Nephron (organoid): ENCODE results near the gene TRMT10A.
A peak's percentile ranks its signal among the peaks of the same experiment; 100 is the strongest.

ENCODE experiments used
- H3K27ac Mint-ChIP-seq, 3 experiments: 2 replicates each; pipeline ENCODE4 v1.8.0; 2020; ENCODE audit warnings: mixed read lengths in 3 of 3, mild to moderate bottlenecking in 2 of 3, moderate library complexity in 1 of 3
- H3K27me3 Mint-ChIP-seq: 2 replicates; pipeline ENCODE4 v1.8.0; 2021; ENCODE audit warnings: low read depth, mild to moderate bottlenecking, moderate library complexity, mixed read lengths
- H3K36me3 Mint-ChIP-seq: 2 replicates; pipeline ENCODE4 v1.8.0; 2020; ENCODE audit warnings: low read depth, mixed read lengths
- H3K4me1 Mint-ChIP-seq: 2 replicates; pipeline ENCODE4 v1.8.0; 2020; ENCODE audit warnings: mixed read lengths
- H3K4me3 Mint-ChIP-seq, 3 experiments: 2 replicates each; pipeline ENCODE4 v1.8.0; 2020; ENCODE audit warnings: mild to moderate bottlenecking in 3 of 3, mixed read lengths in 3 of 3, moderate library complexity in 2 of 3
- H3K9me3 Mint-ChIP-seq: 2 replicates; pipeline ENCODE4 v1.8.0; 2020; ENCODE audit warnings: mixed read lengths
- TF ChIP-seq, protein P1 (sequence below), 3 experiments: fragments of 200-600 bp; sonication (generic); IDR thresholded peaks; one replicate each; pipeline ENCODE4 v1.5.0; 2021; ENCODE audit warnings: antibody characterized with exemption in 3 of 3; ENCODE audit not compliant: unreplicated experiment in 3 of 3

TRMT10A gene

DNA sequence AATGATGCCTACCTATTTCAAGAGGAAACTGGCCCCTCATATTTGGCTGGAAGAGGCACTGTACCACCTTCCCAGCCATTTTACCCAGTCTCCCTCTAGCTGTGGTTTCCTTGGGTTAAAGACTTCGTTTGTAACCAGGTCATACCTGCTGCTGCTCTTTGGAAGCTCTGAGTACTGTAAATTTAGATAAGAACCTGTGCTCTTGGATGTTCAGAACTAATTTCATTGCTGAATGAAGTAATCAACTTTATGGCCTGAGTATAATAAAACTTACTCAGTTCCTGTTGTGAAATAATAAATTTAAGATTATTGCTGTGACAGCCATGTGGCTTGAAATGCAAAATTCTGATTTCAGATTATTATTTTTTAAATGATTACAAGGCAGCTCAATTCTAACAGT lies 23.0 kb upstream of the TRMT10A start:
- H3K27me3 Mint-ChIP-seq, result no peaks in the 10 kb centered on the region
- no peak overlapping the region for H3K27ac Mint-ChIP-seq
- H3K9me3 Mint-ChIP-seq, result no peaks in the 10 kb centered on the region
- peaks cover 9% of the 10 kb centered on the region for H3K4me1 Mint-ChIP-seq
- H3K36me3 Mint-ChIP-seq, result no peaks in the 10 kb centered on the region
- TF ChIP-seq, protein P1, sequence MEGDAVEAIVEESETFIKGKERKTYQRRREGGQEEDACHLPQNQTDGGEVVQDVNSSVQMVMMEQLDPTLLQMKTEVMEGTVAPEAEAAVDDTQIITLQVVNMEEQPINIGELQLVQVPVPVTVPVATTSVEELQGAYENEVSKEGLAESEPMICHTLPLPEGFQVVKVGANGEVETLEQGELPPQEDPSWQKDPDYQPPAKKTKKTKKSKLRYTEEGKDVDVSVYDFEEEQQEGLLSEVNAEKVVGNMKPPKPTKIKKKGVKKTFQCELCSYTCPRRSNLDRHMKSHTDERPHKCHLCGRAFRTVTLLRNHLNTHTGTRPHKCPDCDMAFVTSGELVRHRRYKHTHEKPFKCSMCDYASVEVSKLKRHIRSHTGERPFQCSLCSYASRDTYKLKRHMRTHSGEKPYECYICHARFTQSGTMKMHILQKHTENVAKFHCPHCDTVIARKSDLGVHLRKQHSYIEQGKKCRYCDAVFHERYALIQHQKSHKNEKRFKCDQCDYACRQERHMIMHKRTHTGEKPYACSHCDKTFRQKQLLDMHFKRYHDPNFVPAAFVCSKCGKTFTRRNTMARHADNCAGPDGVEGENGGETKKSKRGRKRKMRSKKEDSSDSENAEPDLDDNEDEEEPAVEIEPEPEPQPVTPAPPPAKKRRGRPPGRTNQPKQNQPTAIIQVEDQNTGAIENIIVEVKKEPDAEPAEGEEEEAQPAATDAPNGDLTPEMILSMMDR (IDR thresholded peaks at IDR 0.05; ENCODE audit: unreplicated experiment in 3 of 3), result no peak
- no peak overlapping the region for H3K4me3 Mint-ChIP-seq

DNA sequence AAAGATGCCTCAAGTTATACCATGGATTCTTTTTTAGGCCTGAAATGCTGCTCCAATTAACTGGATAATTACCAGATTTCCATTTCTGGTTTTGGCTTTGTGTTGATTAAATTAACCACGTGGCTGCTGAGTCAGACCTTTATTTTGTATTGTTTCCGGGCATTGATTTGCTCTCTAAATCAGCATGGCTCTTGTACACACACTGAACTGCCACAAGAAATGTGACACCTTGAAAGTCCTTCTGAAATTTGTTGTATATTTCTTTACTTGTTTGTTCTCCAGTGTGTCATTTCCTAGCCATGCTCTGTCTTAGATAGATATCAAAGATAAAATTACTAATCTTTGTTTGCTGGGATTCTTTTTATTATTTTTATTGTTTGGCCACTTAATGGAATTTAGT lies 22.5 kb upstream of the TRMT10A start:
- Mint-ChIP-seq H3K4me3 (no peak overlapping the region), H3K4me1 (peaks cover 9% of the 10 kb centered on the region), H3K27me3 (no peaks in the 10 kb centered on the region), H3K27ac (no peak overlapping the region), H3K36me3 (no peaks in the 10 kb centered on the region), H3K9me3 (no peaks in the 10 kb centered on the region)
- TF ChIP-seq, protein P1 (IDR thresholded peaks at IDR 0.05; ENCODE audit: unreplicated experiment in 3 of 3), result no peak

DNA sequence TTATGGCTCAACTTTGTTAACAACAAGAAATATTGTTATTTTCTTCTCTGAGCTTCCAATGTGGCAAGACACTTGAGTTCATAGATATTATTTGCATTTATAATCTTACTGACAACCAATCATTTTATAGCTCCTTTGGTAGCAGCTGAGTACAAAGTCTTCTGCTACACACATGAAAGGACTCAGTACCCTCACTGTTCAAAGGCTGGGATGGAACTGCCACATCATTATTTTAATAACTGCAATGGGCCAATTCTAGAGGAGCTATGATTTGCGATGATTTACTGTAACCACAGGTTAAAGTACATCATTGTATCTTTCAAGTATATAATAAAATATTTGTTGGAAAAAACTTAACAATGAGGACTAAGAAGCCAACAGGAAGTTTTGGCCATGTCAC lies 21.7 kb upstream of the TRMT10A start:
- Mint-ChIP-seq H3K27ac (no peak overlapping the region), H3K27me3 (no peaks in the 10 kb centered on the region), H3K4me1 (peaks cover 9% of the 10 kb centered on the region), H3K36me3 (no peaks in the 10 kb centered on the region), H3K9me3 (no peaks in the 10 kb centered on the region), H3K4me3 (no peak overlapping the region)
- TF ChIP-seq, protein P1 (IDR thresholded peaks at IDR 0.05; ENCODE audit: unreplicated experiment in 3 of 3), result no peak

DNA sequence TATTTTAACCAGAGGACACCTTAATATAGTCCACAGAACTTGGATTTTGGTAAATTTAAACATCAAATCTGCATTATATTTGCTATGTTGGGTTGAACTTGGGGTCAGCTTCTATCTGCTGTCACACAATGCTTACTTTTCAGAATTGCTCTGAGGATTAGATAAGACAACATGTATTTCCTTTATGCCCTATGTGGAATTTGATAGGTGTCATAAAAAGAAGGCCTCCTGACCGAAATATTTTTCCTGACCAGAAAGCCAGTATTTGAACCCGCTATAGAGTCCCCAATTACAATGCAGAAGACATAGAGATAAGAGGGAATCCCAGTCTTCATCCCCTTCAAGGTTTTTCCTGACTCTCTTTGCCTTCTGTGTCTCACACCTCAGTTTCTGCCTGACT lies 14.9 kb upstream of the TRMT10A start:
- Mint-ChIP-seq H3K27me3 (peaks cover 5% of the 10 kb centered on the region), H3K36me3 (no peaks in the 10 kb centered on the region), H3K27ac (no peak overlapping the region), H3K9me3 (no peaks in the 10 kb centered on the region), H3K4me3 (no peak overlapping the region), H3K4me1 (no peaks in the 10 kb centered on the region)
- TF ChIP-seq, protein P1 (IDR thresholded peaks at IDR 0.05; ENCODE audit: unreplicated experiment in 3 of 3), result no peak

DNA sequence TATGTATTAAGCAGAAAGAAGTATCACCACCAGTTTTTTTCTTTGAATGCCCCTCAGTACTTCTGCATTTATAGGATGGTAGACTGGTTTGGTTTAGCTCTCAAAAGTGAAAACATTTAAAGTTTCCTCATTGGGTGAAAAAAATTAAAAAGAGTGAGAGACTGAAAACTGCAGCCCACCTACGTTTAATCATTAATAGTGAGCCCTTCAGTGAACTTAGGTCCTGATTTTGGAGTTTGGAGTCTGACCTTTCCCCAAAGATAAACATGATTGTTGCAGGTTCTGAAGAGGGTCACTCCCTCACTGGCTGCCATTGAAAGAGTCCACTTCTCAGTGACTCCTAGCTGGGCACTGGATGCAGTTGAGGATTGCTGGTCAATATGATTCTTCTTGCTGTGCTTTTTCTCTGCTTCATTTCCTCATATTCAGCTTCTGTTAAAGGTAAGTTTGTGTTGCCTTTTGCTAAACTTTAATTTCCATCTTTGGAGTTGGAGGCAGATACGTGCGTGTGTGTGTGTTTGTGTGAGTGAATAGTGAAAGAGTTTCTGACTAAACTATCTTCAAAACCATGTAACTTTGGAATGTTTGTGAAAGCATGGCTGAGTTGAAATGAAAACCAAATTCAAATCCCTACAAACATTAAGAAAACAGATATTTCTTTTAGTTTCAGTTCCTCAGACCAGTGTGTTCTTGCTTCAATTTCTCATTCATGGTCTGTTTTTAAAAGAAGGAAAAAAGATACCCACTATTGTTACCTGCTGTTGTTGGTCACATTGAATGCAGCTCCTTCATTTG lies 10.9 kb upstream of the TRMT10A start, which contains the start of gene MTTP:
Gene MTTP (plus strand): TSS at position 295 of the 795 bp plus-strand sequence. CDS start 86 bp downstream, at position 381.
- TF ChIP-seq, protein P1 (IDR thresholded peaks at IDR 0.05; ENCODE audit: unreplicated experiment in 3 of 3), result no peak
- Mint-ChIP-seq H3K36me3 (no peaks in the 10 kb centered on the region), H3K27me3 (peaks cover 5% of the 10 kb centered on the region), H3K9me3 (no peaks in the 10 kb centered on the region), H3K4me1 (no peaks in the 10 kb centered on the region), H3K4me3 (peak within 1 kb of the TSS in 1 of 3 experiments; percentile 55), H3K27ac (peak within 1 kb of the TSS in 2 of 3 experiments; percentile 10 to 21)
